Stimulated activated CD4-positive, alpha-beta T cell treated with anti-CD3 and anti-CD28 coated beads, Interleukin-15, amount 100 ng/mL, for 1 hour (primary cell): ENCODE measurements around the gene TMEM87A.
A peak's percentile ranks its signal among the peaks of the same experiment; 100 is the strongest.
"Not testable (repeated sequence)": the region's sequence is repeated elsewhere in the genome, so short reads cannot be mapped to it uniquely, and the experiment has no call there.

Experiments
- DNase-seq, 2 donors: peaks; one replicate each; pipeline ENCODE4 v3.0.0-alpha.2; 2020; ENCODE audit warnings: low read depth in 1 of 2, low spot score in 1 of 2

TMEM87A gene

DNA sequence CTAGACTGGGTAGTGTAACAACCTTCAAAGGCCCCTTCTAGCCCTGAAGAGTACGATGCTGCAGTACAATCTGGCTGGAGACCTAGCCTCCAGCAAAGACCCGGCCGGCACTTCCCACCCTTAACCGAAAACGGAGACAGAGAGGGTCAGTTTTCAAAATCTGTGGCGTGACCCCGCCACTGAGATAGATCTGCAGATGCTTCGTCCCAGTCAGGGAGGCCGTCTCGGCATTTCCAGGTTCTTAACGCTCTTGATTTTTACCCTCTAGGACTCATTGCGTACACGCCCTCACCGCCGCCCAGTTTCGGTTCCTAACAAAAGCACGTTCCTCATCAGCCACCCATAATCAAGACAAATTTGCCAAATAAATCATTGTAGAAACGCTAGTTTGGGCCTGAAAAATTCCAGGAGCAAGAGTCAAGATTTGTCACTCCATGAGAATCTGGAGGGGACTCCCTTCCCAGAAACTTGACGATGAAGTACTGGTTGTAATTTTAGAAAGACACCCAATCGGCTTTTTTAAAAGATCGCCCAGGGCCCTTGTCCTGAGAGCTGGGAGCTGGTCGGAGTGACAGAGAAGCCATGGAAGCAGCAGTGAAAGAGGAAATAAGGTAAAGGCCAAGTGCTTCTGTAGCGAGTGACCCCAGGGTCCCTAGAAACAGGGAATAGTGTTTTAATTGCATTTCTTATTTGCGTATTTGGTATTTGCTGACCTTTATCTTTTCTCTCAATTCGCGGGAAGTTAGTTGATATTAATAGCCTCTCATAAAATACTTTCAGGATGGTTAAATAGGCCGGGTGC, 868 bp upstream of the TMEM87A start:
- DNase-seq, result peak; percentile 19 to 48

DNA sequence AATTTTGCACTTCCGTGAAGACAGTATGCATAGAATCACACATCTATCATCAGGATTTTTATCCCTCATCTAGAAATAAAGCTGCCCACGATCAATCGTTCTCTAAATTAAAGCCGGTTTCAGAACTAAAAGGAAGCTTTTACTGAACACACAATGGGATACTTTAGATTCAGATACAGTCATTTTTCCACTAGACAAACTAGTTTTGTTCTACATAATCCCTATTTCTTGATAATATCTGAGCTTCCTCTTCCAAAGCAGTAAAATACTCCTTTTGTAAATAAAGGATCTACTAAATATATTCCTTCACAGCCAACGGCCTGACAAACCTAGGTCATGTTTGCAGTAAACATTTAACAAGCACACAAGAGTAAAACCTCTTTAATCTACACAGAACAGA, 2.2 kb downstream of the TMEM87A start:
- no peak for DNase-seq

- DNase-seq, result no peak
Observed at GRCh38 chr15:42270551-42270950, 2.7 kb downstream of the TMEM87A start.

GRCh38 chr15:42267286-42267685, 5.9 kb downstream of the TMEM87A start:
- no peak for DNase-seq

DNA sequence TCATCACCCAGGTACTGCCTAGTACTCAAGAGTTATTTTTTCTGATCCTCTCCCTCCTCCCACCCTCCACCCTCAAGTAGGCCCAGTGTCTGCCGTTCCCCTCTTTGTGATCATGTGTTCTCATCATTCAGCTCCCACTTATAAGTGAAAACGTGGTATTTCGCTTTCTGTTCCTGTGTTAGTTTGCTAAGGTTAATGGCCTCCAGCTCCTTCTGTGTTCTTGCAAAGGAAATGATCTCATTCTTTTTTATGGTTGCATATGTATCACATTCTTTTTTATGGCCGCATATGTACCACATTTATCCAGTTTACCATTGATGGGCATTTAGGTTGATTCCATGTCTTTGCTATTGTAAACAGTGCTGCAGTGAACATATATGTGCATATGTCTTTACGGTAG, 8.4 kb downstream of the TMEM87A start:
- no peak for DNase-seq

DNA sequence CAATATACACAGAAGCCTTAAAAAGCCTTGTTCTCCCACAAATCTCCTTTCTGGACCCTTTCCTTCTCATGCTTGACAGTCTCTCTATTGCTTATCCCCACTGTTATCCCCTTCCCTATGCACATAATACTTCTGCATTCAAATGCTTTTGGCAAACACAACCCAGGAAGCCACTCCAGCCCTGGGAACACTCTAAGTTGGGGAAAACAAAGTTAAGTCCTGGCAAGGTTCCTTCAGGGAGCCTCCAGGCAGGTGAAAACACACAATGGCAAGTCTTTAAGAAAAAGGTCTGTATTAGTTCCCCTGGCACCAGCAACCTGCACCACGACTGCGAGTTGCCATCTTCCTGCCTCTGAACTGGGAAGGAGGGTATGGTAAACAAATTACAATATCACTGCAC, 19.9 kb downstream of the TMEM87A start:
- no peak for DNase-seq

DNA sequence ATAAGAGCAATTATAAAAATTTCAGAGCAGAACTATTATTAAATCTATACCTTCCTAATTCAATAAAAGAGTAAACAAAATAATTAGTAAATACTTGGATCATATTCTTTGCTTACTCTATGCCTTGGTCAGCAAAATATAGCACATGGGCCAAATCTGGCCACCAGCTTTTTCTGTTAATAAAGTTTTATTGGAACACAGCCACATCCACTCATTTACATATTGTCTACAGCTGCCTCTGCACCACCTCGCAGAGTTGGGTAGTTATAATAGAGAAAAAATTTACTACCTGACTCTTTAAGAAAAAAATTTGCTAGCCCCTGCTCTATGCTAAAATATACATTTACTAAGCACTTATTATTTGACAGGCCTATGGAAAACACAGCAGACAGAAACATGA, 32.4 kb downstream of the TMEM87A start:
- DNase-seq, result no peak

DNA sequence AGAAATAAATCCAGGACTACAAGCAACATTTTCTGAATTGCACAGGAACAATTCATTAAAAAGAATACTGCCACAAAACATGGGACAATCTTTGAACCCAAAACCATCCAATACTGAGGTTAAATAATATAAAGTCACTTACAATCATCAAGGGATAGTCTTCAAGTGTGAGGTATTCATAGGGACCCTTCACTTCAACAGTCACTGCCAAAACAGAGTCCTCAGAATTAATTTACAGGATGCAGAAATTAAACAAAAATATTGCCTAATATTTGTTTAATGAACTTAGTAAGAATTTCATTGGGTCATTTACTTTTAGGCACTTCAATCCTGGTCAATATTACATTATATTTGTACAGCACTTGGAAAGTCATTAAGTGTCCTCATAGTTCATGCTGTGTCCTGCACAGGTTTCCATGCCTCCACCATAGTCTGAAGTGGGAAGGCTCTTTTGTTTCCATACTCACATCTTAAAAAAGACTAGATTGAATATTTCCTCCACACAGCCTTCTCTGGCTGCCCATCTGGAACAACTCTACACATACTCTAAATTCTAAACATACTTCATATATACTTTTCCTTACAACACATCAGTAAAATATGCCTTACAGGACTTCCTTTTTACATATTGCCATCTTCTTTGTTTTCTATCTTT, 33.6 kb downstream of the TMEM87A start:
- no peak for DNase-seq

GRCh38 chr15:42233107-42233506, 40.1 kb downstream of the TMEM87A start:
- DNase-seq, result no peak

GRCh38 chr15:42232606-42233005, 40.6 kb downstream of the TMEM87A start:
- DNase-seq, result no peak

DNA sequence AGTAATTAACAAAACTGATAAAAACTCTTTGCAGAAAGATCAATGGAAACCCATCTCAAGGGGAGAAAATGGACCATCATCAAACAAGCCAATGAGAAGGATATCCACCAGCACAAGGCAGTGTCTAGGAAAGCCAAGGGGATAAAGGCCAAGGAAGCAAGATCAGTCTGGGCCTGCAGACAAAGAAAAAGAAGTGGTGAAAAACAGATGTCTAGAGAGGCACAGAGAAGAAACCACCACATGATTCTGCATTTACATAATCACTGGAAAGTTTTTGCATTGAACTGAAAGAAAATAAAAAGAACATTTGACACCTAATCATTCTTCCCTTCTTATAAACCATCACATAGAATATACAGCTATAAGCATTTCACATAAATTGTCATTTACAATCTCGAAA, 42.1 kb downstream of the TMEM87A start:
- no peak for DNase-seq

DNA sequence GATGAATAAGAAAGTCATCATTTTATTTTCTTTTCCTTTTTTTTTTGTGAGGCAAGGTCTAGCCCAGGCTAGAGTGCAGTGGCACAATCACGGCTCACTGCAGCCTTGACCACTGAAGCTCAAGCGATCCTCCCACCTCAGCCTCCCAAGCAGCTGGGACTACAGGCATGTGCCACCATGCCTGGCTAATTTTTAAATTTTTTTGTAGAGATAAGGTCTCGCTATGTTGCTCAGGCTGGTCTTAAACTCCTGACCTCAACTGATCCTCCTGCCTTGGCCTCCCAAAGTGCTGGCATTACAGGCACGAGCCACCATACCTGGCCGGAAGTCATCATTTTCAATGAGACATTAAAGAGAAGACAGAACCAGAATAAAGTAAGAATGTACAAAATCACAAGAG, 44.3 kb downstream of the TMEM87A start:
- DNase-seq, result not testable (repeated sequence)

DNA sequence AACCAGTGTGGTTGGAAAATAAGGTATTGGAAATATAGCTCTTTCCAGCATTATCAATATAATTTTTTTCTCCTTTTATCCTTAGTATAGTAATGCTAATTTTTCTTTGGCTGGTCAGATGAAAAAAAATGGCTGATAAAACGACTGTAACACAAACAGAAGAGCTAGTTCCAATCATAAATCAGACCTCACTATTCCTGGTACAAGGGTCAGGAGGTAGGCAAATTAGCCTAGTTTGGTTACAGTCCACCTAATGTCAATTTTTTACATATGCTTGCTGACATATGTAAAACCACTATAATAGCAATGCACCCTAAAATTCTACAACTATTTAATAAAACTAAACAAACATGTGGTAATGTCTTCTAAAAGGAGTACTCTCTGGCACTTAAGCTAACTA, 45.2 kb downstream of the TMEM87A start:
- DNase-seq, result no peak

DNA sequence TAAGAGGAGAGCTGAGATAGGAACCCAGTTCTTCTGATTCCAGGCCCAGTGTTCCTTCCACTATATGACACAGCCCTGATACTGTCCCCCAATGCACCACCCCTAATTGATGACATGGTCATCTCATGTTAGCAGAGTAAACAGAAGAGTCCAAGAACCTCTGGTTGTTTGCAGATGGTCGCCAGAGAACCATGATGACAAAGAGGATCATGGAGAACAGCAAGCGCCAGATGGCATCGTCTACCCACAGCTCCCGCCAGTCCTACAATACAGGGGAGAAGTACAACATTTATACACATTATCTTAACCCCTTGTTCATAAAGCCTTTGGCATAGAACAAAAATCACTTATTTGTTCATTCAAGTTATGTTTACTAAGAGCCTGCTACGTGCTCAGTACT, 46.6 kb downstream of the TMEM87A start:
- DNase-seq, result no peak

GRCh38 chr15:42220216-42220615, 53.0 kb downstream of the TMEM87A start:
- no peak for DNase-seq

- no peak for DNase-seq
Observed at GRCh38 chr15:42218953-42219592, 54.2 kb downstream of the TMEM87A start.

DNA sequence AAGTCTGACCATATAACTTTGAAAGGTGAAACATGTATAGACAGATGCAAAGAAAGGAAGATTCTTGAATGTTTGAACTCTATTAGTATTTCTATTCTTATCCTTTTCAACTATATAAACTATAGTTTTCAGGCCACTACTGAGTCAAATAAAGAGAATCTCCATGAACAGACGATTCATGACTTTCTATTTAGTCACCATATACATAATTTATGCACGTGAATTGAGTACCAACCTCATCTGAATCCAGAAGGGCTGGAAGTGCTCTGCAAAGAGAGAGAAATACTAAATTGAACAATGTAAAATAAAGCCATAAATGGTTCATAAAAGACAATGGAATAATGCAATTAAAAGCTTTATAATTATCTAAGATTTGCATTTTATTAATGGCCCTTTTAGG, 55.7 kb downstream of the TMEM87A start:
- no peak for DNase-seq

GRCh38 chr15:42215913-42216829, 57.1 kb downstream of the TMEM87A start:
- DNase-seq, result no peak

GRCh38 chr15:42214600-42214999, 58.6 kb downstream of the TMEM87A start:
- DNase-seq, result no peak

DNA sequence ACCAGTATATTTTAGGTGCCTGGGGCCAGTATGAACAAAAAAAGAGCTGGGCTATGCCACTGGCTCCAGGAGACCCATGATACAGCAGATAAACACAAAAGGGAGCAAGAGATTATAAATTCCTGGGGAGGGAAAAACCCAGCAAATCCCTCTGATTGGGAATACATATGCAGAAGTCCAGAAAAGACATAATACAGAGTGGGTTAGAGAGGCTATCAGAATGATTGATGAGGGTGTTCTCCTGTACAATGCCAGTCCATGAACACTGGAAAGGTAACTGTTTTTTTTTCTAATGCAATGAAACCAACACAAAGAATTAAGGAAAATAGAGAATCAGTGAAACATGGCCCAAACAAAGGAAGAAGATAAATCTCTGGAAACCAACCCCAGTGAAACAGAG, 59.7 kb downstream of the TMEM87A start:
- no peak for DNase-seq

DNA sequence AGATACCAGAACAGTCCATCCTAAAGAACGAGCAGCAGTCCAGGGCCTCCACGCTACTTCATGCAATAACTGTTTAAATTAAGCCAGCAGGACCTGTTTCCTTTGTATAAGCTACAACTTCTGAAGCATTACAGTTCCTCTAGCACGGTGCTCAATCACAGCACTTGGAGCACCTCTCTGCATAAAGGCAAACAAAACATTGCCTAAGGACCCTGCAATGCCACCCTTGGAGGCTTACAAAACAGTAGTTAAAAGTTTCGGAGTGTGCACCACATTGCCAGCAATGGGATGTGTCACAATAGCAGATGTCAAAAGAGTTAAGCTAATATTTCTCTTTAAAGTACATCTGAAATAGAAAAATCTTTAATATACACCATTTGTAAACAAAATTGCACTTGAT, 62.5 kb downstream of the TMEM87A start:
- no peak for DNase-seq
